Measurements from ENCODE around the gene PDE6G.
"Not testable (repeated sequence)": the region's sequence is repeated elsewhere in the genome, so short reads cannot be mapped to it uniquely, and the experiment has no call there.

Gene PDE6G

DNA sequence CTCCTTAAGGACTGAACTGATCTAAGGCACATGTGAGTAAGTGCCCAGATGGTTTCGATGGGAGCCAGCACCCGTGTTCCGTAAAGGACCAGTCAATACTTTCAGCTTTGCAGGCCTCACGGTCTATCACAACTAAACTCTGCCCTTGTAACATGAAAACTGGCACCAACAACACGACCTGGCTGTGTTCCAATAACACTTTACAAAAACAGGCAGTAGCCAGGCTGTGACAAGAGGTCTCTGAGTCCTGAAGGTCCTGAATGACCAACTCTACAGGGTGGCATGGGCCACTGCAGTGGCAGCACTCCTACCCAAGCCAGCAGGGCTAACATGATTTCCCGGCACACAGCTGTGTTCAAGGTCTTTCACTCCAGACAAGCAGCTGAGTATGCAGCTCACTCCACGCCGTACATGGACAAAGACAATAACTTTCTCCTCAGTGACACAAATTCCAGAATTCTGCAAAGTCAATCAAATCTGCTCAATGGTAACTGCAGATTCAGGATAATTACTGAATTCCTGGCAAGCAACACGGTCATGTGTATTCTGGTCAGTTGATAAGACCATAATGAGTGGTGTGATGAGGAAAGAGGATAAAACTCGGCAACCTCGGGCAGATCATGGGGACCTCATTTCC, 34.7 kb downstream of the PDE6G start:
- no peak for DNase-seq

DNA sequence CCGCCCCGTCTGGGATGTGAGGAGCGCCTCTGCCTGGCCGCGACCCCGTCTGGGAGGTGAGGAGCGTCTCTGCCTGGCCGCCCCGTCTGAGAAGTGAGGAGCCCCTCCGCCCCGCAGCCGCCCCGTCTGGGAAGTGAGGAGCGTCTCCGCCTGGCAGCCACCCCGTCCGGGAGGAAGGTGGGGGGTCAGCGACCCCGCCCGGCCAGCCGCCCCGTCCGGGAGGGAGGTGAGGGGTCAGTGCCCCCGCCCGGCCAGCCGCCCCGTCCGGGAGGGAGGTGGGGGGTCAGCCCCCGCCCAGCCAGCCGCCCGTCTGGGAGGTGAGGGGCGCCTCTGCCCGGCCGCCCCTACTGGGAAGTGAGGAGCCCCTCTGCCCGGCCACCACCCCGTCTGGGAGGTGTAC, 38.0 kb downstream of the PDE6G start:
- DNase-seq: not testable (repeated sequence)

DNA sequence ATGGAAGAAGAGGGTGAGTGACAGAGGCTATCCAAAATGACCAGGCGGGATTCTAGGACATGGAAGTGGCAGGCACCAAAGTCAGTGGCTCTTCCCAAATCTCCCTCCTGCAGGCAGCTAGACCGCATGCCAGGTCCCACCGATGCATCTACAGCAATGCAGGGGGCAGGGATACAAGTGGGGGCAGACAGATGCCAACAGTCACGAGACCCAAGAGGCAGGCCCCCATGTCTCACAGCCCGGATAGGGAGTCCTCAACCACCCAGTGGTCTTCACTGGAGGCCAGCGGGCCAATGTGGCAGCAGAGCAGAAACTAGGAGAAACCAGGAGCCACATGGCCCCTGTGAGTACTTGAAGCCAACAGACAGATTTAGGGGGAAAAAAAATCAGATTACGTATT, 39.5 kb downstream of the PDE6G start:
- no peak for DNase-seq

DNA sequence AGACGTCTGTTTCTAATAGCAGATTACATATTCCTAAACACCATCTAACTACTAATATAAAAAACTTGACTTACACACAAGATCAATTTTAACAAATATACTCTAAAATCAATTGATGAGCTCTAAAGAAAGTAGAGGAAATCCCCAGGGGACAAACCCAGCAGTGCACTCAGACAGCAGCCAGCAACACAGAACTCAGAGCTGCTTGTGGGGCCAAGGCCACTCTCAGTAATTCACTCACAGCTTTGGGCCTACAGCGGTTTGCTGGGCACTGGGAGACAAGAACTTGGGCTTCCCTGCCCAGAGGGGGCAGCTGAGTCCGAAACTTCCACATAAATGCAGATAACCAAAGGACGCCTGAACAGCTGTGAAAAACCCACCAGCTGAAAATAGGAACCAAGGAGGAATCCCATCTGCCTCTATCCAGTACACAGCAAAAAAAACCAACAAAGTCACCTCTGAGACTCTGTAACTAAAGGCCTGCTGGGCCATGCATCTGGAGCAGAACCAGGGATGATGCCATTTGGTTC, 40.9 kb downstream of the PDE6G start:
- DNase-seq: no peak

DNA sequence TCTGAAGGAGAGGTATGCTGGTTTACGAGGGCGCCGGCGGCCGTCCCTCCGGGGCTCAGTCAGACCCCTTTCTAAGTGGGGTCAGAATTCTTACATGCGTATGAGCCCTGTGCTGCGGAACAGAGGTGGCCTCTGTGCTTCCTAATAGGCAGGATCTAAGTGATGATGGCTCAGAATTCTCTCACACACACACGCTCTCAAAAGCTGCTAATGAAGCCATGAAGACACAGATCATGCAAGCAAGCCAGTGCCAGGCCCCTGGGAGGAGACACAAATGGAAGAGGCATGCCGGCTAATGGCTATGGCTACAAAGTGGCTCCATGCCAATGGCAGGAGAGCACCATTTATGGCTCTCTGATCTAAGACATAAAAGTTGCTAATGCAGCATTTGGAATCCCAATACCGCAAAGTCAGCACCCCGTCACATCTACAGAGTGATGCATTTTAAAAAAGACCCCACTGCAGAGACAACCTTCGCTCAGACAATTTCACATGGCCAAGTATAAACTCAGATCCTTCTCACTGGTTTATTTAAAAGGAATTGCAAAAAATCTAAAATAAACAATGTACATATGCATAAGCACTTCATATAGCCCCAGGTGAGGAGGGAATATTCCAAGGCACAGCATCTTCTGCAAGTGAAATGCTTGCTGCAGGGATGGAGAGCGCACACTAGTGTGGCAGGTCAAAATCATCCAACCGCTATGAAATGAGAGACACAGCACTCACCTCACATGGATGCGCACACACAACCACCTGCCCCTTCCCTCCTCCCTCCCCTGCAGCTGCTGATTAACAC, 44.0 kb downstream of the PDE6G start:
- DNase-seq: no peak

DNA sequence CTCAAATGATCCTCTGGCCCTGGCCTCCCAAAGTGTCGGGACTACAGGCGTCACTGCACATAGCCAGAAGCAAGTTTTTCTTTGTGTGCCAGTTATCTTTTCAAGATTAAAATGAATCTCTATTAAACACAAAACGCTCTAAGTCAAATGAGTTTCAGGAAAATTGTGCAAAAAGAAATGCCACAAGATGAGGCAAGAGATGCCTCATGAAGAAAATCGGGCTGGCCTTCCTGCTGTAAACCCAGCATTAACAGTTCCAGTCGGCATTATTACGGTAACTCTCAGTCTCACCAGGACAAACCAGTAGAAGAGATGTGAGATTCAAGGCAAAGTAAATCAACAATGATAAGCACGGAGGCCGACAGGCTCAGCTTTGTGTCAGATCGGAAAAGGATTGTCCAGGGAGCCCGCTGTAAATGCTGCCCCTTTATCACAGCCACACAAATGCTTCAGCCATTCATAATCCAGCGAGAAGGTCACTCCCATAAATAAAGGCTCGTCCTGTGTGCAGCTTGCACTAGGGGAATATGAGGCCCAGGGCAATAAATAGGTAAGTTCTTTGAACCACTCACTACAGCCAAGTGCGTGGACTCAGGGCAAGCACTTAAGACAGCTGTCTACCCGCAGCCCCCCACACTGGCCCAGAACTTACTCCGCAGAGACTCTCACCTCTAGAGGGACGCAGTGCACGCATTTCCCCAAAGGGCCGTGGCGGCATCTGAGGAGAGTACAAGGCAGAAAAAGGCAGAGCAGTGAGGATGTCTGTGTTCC, 46.6 kb downstream of the PDE6G start:
- DNase-seq: no peak

DNA sequence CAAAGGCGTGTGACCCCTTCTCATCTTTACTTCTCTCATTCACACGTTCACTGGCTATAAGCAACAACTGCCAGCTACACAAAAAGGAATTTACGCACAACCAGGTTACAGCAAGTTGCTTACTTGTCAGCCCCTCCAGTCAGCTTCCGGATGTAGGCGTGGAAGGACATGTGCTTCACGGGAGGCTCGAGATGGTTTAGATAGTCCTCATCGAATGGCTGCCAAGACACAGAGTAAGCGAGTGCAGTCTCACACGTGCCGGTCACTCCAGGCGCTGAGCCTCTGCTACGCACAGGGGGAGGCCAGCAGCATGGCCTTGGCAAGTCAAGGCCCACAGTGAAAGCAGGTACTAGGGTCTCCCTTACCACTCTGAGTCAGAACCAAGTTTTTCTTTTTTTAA, 47.7 kb downstream of the PDE6G start:
- no peak for DNase-seq

DNA sequence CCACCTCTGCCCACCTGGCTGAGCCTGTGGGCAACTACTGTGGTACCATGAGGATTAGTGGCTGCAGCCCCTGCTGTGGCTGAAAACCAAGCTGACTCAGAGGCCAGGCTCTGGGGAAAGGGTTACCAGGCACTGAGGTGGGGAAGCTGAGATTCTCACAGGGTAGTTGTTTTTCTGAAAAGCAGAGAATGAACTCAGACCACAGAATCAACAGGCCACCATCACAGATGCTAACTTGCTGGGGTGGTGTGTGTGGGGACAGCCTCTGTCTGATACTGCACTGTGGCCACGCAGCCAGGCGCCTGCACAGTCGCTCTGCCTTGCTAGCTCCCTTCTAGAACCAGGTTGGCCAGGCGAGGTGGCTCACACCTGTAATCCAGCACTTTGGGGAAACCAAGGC, 48.3 kb downstream of the PDE6G start:
- DNase-seq: no peak

DNA sequence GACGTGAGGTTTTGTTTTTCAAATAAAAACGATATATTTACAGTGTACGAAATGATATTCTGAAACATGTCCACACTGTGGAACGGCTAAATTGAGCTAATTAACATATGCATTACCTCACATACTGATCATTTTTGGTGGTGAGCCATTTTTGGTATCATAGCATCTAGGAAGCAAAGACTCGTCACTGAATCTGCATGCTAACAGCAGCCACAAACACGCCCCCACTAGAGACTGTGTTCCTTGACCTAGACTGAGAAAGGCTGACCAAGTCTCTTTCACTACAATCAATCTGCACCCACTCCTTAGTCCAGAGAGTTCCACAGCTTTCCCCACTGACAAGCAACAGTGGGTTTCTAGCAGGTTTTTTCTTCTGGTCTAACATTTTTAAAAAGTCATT, 48.9 kb downstream of the PDE6G start:
- DNase-seq: no peak

DNA sequence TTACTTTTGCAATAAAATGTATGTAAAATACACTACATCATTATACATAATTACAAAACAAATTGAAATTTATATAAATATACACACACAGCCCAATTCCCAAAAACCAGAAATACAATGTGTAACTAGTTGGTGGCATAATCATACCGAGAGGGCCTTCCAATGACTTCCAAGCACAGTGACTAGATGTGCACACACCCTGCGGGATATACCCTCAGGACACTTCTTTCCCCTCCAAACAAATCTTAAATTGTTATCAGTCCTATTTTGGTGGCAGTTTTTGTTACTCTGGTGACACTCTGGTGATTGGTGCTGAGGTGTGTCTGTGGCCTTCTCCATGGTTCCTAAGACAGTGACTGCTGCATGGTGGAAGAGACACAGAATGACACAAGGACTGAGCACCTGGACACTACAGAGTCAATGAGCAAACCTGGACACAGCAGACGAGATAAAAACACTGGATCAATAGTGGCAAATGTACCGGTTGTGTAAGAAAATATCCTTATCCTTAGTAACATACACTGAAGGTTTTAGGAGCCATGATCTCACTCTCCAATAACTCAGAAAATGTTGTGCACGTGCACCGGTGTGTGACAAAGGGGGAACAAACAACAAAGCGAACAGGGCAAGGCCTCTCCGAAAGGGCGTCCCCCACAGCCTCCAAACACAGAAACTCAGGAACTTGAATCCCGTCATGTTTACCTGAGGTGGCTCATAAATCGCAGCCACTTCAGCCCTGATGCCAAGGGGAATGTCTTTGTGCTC, 52.3 kb downstream of the PDE6G start:
- DNase-seq: no peak

DNA sequence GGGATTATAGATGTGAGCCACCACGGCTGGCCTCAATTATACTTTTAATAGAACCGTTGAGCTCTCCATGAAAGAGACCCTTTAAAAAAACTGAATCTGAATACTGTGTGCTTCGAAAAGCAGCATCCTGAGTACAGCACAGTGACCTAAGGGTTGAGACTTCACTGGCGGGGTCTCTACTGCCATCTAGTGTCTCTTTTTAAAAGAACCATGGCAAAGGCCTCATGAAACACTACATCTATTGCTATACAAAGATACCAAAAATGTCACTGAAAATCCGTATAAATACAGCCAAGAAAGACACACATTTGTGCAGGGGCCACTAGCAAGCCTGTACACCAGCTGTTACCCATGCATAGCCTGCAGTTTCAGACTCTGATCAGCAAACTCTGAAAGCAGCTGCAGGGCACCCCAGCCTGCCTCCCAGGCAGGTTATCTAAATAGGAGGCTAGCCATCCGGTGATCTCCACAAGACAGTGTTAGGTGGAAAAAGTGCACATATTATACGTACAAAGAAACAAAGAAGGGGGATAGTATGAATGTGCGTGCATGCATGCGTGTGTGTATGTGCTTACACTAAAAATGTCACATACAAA, 54.7 kb downstream of the PDE6G start:
- DNase-seq: peak; percentile 72

All from MV-4-11 (cell line).